Caco-2 (cell line): ENCODE results near the gene TARS3. TPM values are rescaled to one million over a fixed set of nuclear protein-coding genes. Genes with fewer than 3 reads are reported as not detected.
A peak's percentile ranks its signal among the peaks of the same experiment; 100 is the strongest.

ENCODE experiments used
- BruUV-seq: library from RNA; stranded (reverse); fragments of 400-500 nt; replicated peaks from 2 replicates; lab custom pipeline; 2021; lab: Mats Ljungman, UMichigan
- CTCF ChIA-PET: fragments of 300-600 bp; sonication (Branson Sonifier 250); formaldehyde crosslinking; loops from one replicate; lab custom pipeline; 2022; ENCODE audit warnings: antibody characterized with exemption; lab: Charles Lee
- POLR2A ChIA-PET: fragments of 300-600 bp; sonication (Branson Sonifier 250); formaldehyde crosslinking; loops from one replicate; lab custom pipeline; 2022; ENCODE audit warnings: antibody characterized with exemption; lab: Charles Lee
- DNase-seq, 2 experiments: peaks; one replicate each; pipeline versions ENCODE4 v3.0.0 to v3.0.0-alpha.2; 2020 to 2022
- H3K27me3 ChIP-seq: replicated peaks from 2 replicates; pipeline ENCODE4 v1.6.0; 2011; ENCODE audit warnings: low read length; ENCODE audit not compliant: control insufficient read depth, insufficient read depth
- H3K36me3 ChIP-seq: 2 replicates; pipeline ENCODE4 v1.5.1; 2011; ENCODE audit warnings: low read length; ENCODE audit not compliant: control insufficient read depth, insufficient read depth
- H3K4me1 ChIP-seq: fragments of 250-450 bp; sonication (Bioruptor Pico); 2 replicates; pipeline ENCODE4 v1.5.1; 2020; ENCODE audit warnings: mild to moderate bottlenecking
- H3K4me3 ChIP-seq: 2 replicates; pipeline ENCODE4 v1.5.1; 2011; ENCODE audit warnings: low read depth, mild to moderate bottlenecking, control low read depth, low read length
- H3K9me3 ChIP-seq: fragments of 250-450 bp; sonication (Bioruptor Pico); 2 replicates; pipeline ENCODE4 v1.5.1; 2020; ENCODE audit warnings: mild to moderate bottlenecking, moderate library complexity
- H3K27ac Mint-ChIP-seq: one replicate; pipeline ENCODE4 v1.8.0; 2022; ENCODE audit warnings: mixed read lengths; ENCODE audit not compliant: unreplicated experiment
- H3K27me3 Mint-ChIP-seq: one replicate; pipeline ENCODE4 v1.8.0; 2022; ENCODE audit warnings: mixed read lengths; ENCODE audit not compliant: insufficient read depth, unreplicated experiment
- H3K36me3 Mint-ChIP-seq: one replicate; pipeline ENCODE4 v1.8.0; 2022; ENCODE audit warnings: mild to moderate bottlenecking, mixed read lengths; ENCODE audit not compliant: insufficient read depth, unreplicated experiment
- H3K4me1 Mint-ChIP-seq: one replicate; pipeline ENCODE4 v1.8.0; 2022; ENCODE audit warnings: low read depth, mixed read lengths; ENCODE audit not compliant: unreplicated experiment
- H3K4me3 Mint-ChIP-seq: one replicate; pipeline ENCODE4 v1.8.0; 2022; ENCODE audit warnings: mild to moderate bottlenecking, moderate library complexity, mixed read lengths; ENCODE audit not compliant: unreplicated experiment
- H3K9me3 Mint-ChIP-seq: one replicate; pipeline ENCODE4 v1.8.0; 2022; ENCODE audit warnings: mixed read lengths; ENCODE audit not compliant: unreplicated experiment
- CTCF ChIP-seq, 2 experiments: fragments of 200-600 bp in 1 of 2; IDR thresholded peaks; 1 replicate in 1 of 2; 2 replicates in 1 of 2; pipeline versions ENCODE4 v1.5.1 to v1.8.0; 2011 to 2022; ENCODE audit warnings: antibody characterized with exemption in 1 of 2, control low read depth in 1 of 2, inconsistent platforms in 1 of 2, low read depth in 1 of 2, low read length in 1 of 2, mild to moderate bottlenecking in 1 of 2, moderate library complexity in 1 of 2; ENCODE audit not compliant: insufficient read depth in 1 of 2, severe bottlenecking in 1 of 2, unreplicated experiment in 1 of 2
- intact Hi-C: fragments of 100-400 bp; cut with micrococcal nuclease; formaldehyde crosslinking; loops from one replicate; pipeline ENCODE4 v1.10.0; 2022; ENCODE audit not compliant: unreplicated experiment
- total RNA-seq: library from RNA; stranded (reverse); gene quantifications from 2 replicates; pipeline ENCODE4 v1.2.3, GENCODE V29; 2022

TARS3 gene
- total RNA-seq, 1 experiment from 2014 or later, result 9.8 TPM

GRCh38 chr15:101710806-101711205 is 13.5 kb downstream of the TARS3 start:
- Mint-ChIP-seq H3K36me3 (peaks cover 29% of the 10 kb centered on the region), H3K27ac (peak overlapping the region; percentile 89), H3K4me3 (no peak overlapping the region), H3K4me1 (peaks cover 16% of the 10 kb centered on the region), H3K9me3 (no peaks in the 10 kb centered on the region), H3K27me3 (no peaks in the 10 kb centered on the region)
- ChIA-PET CTCF (interaction anchor here (0.8 to 1.2 kb wide), 2 partner anchors 38 to 46 kb away, joined by 3 read pairs; no protein-coding TSS in a partner anchor), POLR2A (interaction anchor here (1.2 kb wide), 1 partner anchor 13 kb away, joined by 6 read pairs; the partner anchor contains the start of gene TARS3)
- TF ChIP-seq CTCF (IDR thresholded peaks at IDR 0.05; ENCODE audit: insufficient read depth in 1 of 2, low read depth in 1 of 2, low read length in 1 of 2, severe bottlenecking in 1 of 2, unreplicated experiment in 1 of 2), result no peak
- intact Hi-C loops, result no loop called here
- H3K4me1 ChIP-seq, result peaks cover 19% of the 10 kb centered on the region
- no peaks in the 10 kb centered on the region for H3K9me3 ChIP-seq
- no peaks in the 10 kb centered on the region for H3K27me3 ChIP-seq
- DNase-seq, result peak; percentile 58 to 72
- H3K36me3 ChIP-seq, result no peaks in the 10 kb centered on the region
- no TSS peak for BruUV-seq
- no peak overlapping the region for H3K4me3 ChIP-seq

GRCh38 chr15:101709466-101709865 is 14.8 kb downstream of the TARS3 start:
- Mint-ChIP-seq H3K4me1 (peaks cover 16% of the 10 kb centered on the region), H3K9me3 (no peaks in the 10 kb centered on the region), H3K27ac (peak overlapping the region; percentile 44), H3K36me3 (peaks cover 29% of the 10 kb centered on the region), H3K27me3 (no peaks in the 10 kb centered on the region), H3K4me3 (no peak overlapping the region)
- no TSS peak for BruUV-seq
- TF ChIP-seq CTCF (IDR thresholded peaks at IDR 0.05; ENCODE audit: insufficient read depth in 1 of 2, low read depth in 1 of 2, low read length in 1 of 2, severe bottlenecking in 1 of 2, unreplicated experiment in 1 of 2), result no peak
- no peak overlapping the region for H3K4me3 ChIP-seq
- ChIA-PET POLR2A (no interaction called here), CTCF (no interaction called here)
- H3K4me1 ChIP-seq, result peaks cover 19% of the 10 kb centered on the region
- no peak for DNase-seq
- H3K36me3 ChIP-seq, result no peaks in the 10 kb centered on the region
- intact Hi-C loops, result no loop called here
- H3K9me3 ChIP-seq, result no peaks in the 10 kb centered on the region
- no peaks in the 10 kb centered on the region for H3K27me3 ChIP-seq

- no peak overlapping the region for H3K27ac Mint-ChIP-seq
- CTCF ChIA-PET, result no interaction called here
- BruUV-seq, result no TSS peak
- intact Hi-C loops, result no loop called here
- Histone ChIP-seq H3K27me3 (no peaks in the 10 kb centered on the region), H3K9me3 (no peaks in the 10 kb centered on the region), H3K36me3 (no peaks in the 10 kb centered on the region), H3K4me3 (no peak overlapping the region), H3K4me1 (peaks cover 19% of the 10 kb centered on the region)
- TF ChIP-seq CTCF (IDR thresholded peaks at IDR 0.05; ENCODE audit: insufficient read depth in 1 of 2, low read depth in 1 of 2, low read length in 1 of 2, severe bottlenecking in 1 of 2, unreplicated experiment in 1 of 2), result no peak
- peaks cover 16% of the 10 kb centered on the region for H3K4me1 Mint-ChIP-seq
- H3K4me3 Mint-ChIP-seq, result no peak overlapping the region
- H3K27me3 Mint-ChIP-seq, result no peaks in the 10 kb centered on the region
- DNase-seq, result no peak
- peaks cover 24% of the 10 kb centered on the region for H3K36me3 Mint-ChIP-seq
- POLR2A ChIA-PET, result no interaction called here
- no peaks in the 10 kb centered on the region for H3K9me3 Mint-ChIP-seq
Measured at GRCh38 chr15:101707983-101708382, 16.3 kb downstream of the TARS3 start.
